VCaP (cell line): Measurements from ENCODE around the gene ZYG11B.

Experiments used
- H3K27ac ChIP-seq: fragments of 450-650 bp; 2 replicates; pipeline ENCODE4 v1.5.1; 2017
- TF ChIP-seq, protein P1 (sequence below): fragments of 450-650 bp; conservative IDR thresholded peaks from 2 replicates; pipeline ENCODE4 v1.5.1; 2017; ENCODE audit warnings: mild to moderate bottlenecking, moderate library complexity

Gene ZYG11B

DNA sequence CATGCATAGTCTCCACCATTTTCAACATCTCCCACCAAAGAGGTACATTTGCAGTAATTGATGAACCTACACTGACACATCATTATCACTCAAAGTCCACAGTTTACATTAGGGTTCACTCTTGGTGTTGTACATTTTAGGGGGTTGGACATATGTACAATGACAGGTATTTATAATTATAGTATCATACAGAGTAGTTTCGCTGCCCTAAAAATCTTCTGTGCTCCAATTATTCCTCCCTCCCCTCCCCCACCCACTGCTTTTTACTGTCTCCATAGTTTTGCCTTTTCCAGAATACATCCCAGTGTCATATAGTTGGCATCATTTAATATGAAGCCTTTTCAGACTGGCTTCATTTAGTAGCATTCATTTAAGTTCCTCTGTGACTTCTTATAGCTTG is 41.7 kb upstream of the ZYG11B start:
- no peak overlapping the region for H3K27ac ChIP-seq
- TF ChIP-seq, protein P1, sequence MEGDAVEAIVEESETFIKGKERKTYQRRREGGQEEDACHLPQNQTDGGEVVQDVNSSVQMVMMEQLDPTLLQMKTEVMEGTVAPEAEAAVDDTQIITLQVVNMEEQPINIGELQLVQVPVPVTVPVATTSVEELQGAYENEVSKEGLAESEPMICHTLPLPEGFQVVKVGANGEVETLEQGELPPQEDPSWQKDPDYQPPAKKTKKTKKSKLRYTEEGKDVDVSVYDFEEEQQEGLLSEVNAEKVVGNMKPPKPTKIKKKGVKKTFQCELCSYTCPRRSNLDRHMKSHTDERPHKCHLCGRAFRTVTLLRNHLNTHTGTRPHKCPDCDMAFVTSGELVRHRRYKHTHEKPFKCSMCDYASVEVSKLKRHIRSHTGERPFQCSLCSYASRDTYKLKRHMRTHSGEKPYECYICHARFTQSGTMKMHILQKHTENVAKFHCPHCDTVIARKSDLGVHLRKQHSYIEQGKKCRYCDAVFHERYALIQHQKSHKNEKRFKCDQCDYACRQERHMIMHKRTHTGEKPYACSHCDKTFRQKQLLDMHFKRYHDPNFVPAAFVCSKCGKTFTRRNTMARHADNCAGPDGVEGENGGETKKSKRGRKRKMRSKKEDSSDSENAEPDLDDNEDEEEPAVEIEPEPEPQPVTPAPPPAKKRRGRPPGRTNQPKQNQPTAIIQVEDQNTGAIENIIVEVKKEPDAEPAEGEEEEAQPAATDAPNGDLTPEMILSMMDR = no peak

DNA sequence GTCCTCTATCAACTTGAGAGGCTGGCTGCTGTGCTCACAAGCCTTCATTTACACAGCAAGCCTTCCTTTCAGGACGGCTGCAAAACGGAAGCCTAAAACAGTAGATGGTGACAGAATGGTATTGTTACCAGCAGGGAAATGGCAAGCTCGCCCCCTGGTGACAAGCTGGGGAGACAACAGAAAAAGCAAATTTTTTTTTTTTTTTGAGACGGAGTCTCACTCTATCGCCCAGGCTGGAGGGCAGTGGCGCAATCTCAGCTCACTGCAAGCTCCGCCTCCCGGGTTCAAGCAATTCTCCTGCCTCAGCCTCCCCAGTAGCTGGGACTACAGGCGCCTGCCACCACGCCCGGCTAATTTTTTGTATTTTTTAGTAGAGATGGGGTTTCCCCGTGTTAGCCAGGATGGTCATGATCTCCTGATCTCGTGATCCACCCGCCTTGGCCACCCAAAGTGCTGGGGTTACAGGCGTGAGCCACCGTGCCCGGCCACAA is 39.9 kb upstream of the ZYG11B start:
- TF ChIP-seq, protein P1 = peak; percentile 91
- 0 out of 2 replicates have a peak overlapping the region, but pooled peaks have one; percentile 8 for H3K27ac ChIP-seq

DNA sequence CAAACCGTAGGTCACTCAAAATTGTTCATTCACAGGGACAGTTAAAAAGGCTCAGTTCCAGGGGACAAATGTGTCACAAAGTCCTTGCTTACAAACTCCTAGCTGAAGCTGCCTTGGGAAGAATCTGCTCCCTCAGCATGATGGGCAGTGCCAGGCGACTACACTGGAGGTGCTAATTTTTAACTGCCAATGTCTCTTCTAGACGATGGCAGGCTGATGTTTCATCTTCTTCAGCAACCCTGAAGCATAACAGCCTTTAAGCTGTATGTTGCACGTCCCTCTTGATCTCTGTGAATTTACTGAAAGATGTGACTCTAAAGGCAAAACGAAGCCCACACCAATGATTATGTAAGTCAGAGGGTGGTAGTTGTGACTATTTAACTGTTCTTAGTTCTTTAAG is 39.4 kb upstream of the ZYG11B start:
- H3K27ac ChIP-seq = no peak overlapping the region
- TF ChIP-seq, protein P1 = no peak

DNA sequence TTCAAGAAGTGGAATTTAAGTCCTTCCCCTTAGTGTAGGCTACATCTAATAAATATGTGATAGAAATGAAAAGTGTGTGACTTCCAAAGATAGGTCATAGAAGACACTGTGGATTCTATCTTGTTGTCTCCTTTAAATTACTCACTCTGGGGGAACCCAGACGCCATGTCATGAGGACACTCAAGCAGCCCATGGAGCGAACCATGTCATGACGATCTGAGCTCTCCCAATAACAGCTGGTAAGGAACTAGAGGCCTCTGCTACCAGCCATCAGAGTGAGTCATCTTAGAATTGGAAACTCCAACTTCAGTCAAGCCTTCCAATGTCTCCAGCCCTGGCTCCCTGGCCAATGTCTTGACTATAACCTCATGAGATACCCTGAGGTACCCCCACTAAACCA is 34.4 kb upstream of the ZYG11B start:
- H3K27ac ChIP-seq = no peak overlapping the region
- TF ChIP-seq, protein P1 = no peak

DNA sequence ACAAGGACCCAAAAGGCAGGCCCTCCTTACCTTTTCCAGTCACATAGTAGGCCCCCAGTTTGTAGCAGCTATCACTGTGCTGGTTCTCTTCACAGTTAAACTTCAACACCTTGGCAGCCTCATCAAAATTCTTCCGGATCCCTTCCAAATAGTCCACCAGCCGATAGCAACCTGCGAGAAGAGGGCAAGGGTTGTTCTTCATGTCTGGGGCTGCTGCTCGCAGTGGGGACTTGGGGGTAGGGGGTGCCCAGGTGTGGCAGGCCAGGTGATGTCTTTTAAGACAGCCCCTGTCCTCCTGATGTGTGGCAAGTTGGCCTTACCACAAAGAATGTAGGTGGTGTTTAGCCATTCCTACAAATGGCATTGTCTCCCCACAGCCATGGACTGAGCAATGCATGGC is 33.6 kb upstream of the ZYG11B start:
- TF ChIP-seq, protein P1 = no peak
- H3K27ac ChIP-seq = no peak overlapping the region

DNA sequence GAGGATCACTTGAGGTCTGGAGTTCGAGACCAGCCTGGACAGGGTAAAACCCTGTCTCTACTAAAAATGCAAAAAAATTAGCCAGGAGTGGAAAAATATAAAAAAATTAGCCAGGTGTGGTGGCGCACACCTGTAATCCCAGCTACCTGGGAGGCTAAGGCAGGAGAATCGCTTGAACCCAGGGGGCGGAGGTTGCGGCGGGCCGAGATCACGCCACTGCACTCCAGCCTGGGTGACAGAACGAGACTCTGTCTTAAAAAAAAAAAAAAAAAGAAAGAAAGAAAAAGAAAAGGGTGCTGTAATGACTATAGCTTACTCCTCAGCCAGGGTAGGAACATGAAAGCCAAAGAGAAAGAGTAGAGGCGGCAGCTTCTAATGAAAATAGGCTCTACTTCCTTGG is 32.9 kb upstream of the ZYG11B start:
- H3K27ac ChIP-seq = peak overlapping the region; percentile 9; the same call in 1 of the 2 replicates

DNA sequence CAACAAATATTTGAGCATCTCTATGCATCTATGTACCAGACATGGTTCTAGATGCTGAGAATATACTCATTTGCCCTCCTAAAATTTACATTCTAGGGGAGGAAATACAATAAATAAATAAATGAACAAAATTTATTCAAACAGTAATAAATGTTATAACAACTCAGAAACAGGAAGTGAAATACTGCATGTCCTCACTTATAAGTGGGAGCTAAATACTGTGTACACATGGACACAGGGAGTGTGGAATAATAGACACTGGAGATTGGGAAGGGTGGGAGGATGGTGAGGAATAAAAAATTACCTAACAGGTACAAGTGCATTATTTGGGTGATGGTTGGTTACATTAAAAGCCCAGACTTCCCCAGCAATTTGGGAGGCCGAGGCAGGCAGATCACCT is 32.4 kb upstream of the ZYG11B start:
- TF ChIP-seq, protein P1 = no peak

DNA sequence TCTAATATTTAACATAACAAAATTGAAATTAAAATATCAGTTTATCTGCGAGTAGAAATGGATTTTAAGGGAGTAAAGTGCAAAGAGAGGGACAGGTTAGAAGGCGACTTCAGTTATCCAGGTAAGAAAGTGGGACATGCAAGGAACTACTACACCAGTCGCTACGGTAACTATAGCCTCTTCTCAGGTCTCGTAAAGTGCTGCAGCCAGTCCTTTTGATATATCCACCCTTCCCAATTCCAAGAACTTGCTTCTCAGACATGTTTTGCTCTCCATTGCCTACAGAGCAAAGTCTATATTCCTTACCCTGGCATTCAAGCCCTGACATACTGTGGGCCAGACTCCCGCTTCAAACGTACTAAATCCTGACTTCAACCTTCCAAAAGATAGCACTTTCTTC is 30.6 kb upstream of the ZYG11B start:
- no peak overlapping the region for H3K27ac ChIP-seq
- TF ChIP-seq, protein P1 = no peak

More for the DNA sequence above, 32.4 kb upstream of the ZYG11B start:
- H3K27ac ChIP-seq = peak overlapping the region; percentile 9; the same call in 1 of the 2 replicates
